ENCODE results near the gene CHST15.

The CHST15 gene

DNA sequence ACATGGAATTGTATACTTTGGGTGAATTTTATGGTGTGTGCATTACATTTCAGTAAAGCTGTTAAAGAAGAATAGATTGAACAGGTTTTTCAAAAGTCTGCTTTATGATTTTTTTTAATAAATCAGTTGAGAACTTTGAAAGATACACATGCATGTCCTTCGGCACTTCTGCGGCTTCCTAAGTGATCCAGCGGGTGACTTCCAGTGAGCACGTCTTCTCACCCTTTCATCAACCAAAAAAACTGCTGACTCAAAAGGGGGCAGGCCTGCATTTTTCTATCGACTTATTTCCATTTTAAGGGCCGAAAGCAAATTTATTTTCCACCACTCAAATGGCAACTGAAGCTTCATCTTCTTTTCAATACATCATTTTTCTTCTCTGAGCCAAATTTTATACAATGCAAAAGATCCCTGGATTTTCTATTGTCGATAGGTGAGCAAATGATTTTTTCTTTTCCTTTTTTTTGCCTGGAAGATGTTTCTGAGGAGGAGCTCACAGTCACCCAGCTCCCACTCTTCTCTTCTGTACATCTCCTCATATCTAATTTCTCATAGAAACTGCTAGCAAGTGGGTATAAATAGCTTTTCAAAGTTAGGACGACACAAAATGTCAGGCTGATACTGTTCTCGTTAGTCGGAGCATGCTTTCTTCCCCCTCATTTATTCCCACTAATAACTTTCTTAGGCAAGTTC, 10.2 kb downstream of the CHST15 start:
- DNase-seq (ENCODE audit: low read depth in 1 of 2, low spot score in 1 of 2): no peak

DNA sequence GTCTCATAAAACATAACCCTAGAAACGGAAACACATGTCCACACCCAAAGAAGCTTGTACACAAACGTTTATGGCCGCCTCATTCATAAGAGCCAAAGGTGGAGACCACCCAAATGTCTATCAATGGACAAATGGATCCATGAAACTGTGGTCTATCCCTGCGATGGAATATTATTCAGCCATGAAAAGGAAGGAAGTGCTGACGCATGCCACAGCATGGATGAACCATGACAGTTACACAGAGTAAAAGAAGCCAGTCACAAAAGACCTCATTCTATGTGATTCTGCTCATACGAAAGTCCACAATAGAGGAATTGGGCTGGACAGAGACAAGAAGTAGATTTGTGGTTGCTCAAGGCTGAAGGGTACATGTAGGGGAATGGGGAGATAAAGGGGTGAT, 10.8 kb downstream of the CHST15 start:
- DNase-seq (ENCODE audit: low read depth in 1 of 2, low spot score in 1 of 2): no peak

DNA sequence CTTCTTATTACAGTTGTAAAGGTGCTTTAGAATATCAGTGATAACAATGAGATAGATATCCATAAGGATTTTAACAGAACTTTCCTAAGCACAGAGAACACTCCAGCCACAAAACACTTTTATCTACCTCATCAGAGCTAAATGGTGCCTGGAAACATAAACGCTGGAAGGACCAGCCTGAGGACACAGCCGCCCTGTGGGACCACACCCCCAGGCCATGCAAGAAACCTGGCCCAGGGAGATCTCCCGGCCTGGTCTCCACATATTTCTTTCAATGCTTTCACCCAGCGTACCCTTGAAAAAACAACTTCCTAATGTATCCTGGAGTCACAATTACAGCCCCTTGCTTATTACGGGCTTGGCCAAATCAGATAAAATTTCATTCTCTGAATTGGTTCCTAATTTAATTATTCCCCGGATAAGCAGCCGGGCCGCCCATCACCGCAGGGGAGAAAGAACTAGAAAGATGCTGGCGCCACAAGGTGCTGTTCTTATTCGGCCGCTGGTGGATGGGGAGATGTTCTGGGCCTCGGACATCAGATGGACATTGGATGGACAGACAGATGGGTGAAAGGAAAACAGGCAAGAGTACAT, 11.8 kb downstream of the CHST15 start:
- no peak for DNase-seq (ENCODE audit: low read depth in 1 of 2, low spot score in 1 of 2)

DNA sequence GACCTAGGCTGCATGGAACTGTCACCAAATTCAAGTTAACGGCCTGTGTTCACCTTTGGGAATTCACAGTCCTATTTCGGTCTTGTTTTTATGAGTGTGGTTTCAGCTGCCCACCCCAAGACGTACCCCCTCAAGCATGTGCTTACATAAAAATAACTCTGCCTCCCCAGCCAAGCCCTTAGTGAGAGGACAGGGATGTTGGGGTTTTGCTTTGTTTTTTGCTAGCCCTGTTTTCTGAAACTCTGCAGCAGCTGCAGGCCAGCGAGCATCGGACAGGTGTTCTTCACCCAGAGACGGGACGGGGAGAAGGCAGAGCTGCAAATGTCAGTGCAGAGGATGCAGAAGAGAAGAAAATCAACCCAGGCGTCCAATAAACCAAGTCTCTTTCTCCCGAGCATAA, 13.5 kb downstream of the CHST15 start:
- no peak for DNase-seq (ENCODE audit: low read depth in 1 of 2, low spot score in 1 of 2)

DNA sequence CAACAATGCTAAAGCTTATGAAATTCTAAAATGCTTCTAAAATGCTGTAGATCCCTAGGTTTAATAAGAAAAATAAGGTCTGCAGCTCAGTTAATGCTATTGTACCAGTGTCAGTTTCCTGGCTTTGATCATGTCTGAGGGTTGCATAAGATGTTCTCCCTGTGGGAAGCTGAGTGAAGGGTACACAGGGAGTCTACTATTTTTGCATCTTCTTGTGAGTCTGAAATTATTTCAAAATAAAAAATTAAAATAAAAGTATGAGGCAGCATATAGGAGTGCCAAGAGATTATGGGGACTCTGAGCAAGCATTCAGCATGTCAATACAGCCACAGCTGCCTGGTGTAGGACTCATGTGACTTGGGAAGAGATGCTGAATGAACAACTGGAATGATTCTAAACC, 14.7 kb downstream of the CHST15 start:
- DNase-seq (ENCODE audit: low read depth in 1 of 2, low spot score in 1 of 2): no peak

DNA sequence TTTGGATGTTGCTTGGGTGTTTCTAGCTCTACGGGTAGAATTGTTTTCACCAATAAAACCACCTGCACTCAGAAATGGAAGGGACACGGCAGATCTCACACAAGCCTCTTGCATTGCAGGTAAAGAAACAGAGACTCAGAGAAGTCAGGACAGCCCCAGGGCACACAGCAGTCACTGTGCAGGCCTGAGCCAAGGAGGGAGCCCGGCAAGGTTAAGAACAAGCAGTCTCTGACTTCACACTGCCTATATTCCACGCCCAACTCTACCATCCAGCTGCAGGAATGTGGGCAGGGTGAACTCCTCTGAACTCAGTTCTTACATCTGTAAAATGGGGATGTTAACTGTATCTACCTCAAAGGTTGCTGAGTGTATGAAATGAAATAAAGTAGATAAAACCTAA, 15.4 kb downstream of the CHST15 start:
- no peak for DNase-seq (ENCODE audit: low read depth in 1 of 2, low spot score in 1 of 2)

DNA sequence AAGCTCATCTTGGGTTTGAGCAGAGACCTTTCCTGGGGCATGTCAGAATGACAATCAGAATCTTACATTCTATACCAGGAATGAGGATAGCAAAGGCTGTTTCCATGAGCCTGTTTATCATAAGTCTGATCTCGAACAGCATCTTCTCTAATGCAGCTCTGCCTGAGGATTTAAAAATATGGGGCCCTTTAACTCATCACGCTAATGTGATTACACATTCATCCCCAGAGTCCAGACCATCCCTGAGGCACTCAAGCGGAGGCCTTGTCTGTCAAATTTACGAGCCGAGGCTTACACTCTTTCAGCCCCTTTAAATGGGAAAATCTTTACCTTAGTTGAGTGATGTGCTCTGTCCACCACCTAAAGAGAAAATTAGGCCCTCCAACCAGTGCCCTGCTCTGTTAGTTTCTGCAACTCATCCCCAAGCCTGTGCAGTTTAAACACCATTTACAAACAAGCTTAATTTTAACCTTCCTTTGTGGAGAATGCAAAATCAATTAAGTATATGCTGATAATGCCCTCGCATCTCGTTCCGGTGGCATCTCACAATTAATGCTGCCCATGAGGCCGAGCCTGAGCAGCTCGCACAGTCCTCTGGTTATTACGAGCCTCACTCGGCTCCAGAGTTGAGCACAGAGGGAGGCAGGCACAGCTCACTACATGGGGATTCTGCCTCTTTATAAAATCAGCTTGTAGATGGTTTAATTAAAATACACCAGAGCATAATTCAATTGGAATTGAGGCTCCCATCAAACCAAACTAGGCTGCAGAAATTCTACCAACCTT, 16.0 kb downstream of the CHST15 start:
- no peak for DNase-seq (ENCODE audit: low read depth in 1 of 2, low spot score in 1 of 2)

DNA sequence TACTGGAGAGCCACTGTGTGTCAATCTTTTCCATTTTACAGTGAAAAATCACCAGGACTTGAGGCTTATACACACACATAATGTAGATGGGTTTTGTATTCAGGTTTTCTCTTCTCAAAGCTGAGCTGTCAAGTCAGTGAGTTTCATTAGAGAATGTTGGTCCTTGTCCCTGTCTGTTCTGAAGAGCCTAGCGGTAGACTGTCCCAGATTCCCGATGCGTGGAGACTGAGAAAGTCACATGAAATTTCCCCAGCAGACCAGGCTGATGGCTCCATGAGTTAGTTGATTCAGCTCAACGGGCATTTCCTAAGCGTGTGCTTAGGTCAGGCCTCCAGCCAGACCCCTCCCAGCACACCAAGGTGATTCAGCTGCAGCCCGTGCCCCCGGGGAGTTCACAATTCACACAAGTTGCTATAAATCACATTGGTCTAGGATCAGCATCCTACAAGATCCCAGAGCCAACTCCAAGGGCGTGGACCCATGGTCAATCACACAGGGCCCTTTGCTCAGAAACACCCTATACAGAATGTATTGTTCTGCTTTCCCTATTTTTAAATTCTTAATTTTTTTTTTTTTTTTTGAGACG, 17.2 kb downstream of the CHST15 start:
- DNase-seq (ENCODE audit: low read depth in 1 of 2, low spot score in 1 of 2): no peak

DNA sequence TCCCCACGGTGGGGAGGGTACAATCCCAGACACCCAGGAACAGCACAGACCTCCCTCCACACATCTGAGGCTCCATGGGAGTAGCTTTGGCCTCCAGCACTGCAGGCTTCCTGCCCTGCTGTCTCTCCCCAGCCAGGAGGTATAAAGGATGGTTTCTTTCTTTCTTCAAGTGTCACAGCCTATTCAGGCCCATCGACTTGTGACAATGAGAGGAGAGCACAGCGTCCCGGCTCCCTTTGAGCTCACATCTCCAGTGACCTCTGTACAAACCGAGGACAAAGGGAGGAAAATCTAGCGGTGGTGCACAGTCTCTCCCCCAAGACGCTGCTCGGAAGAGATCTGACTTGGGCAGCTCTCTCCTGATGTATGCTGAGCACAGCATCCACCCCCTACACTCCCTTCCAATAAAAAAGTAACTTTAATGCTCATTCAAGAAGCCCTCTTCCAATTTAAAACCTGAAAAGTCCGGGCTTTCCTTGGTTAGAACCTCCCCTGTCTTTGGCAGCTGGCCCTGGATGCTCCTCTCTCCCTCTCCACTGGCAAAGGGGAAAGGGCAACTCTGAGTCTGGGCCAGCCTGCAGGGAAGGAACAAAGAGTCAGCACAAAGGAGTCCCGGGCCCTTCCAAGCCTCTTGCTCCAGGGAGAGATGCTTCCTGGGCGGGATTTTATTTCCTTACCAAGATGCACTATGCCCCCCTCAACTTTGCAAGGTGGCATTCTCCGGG, 18.0 kb downstream of the CHST15 start:
- DNase-seq (ENCODE audit: low read depth in 1 of 2, low spot score in 1 of 2): no peak

DNA sequence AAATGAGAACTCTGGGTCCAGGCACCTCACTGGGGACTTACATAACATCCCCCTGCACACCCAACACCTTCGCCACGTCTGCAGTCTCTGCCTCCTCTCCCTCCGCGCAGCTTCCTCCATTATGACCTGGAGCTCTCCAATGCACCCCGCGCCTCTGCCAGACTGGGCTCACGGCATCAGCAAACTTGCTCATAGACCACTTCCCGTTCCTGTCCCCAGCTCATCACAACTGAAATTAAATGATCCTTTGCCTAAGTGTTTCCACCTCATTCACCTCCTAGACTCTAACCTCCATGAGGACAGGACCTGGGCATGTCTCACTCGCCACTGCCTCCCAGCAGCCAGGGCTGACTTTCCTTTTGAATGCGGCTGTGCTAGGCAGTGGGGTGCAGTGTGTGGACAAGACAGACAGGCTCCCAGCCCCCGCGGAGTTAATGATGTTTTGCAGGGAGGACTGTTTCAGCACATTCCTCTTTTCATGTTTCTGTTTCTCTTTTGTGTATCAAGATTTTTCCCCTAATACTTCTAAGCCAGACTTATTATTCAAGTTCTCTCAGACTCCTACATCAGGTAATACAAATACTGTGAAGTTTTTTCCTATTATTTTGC, 18.8 kb downstream of the CHST15 start:
- DNase-seq (ENCODE audit: low read depth in 1 of 2, low spot score in 1 of 2): no peak

DNA sequence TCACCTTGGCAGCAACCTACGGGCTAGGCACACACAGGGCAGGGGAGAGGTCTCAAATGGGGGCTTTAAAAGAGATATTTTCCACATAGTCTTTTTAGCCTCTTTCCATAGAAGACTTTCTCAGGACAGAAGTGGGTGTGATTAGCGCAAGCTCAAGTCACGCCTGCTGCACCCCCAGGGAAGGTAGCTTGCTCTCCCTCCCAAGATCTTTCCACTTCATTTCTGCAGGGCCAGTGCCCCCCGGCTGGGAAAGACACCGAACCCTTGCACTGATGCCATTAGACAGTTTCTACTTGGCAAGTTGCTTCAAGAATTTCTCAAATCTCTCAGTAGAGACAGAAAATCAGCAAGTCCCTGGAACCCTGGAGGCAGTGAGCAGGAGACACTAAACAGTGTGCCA, 19.4 kb downstream of the CHST15 start:
- DNase-seq (ENCODE audit: low read depth in 1 of 2, low spot score in 1 of 2): no peak

DNA sequence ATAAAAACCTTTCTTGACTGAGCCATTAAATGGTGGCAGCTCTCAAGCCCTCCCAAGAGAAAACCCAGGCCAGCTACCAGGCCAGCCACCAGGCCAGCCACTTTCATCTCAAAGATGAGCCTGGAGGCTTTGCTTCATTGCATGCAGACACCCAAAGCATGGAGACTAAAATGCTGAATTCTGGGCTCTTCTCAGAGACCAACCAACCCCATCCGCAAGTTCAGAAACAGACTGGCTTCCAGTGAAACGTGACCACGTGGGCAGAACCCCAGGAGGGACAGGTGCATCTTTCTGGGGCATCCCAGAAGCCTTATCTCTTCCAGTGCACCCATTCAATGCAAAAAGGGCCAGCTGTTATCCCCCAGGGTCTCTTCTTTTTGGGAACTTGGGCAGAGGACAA, 20.9 kb downstream of the CHST15 start:
- DNase-seq (ENCODE audit: low read depth in 1 of 2, low spot score in 1 of 2): no peak

DNA sequence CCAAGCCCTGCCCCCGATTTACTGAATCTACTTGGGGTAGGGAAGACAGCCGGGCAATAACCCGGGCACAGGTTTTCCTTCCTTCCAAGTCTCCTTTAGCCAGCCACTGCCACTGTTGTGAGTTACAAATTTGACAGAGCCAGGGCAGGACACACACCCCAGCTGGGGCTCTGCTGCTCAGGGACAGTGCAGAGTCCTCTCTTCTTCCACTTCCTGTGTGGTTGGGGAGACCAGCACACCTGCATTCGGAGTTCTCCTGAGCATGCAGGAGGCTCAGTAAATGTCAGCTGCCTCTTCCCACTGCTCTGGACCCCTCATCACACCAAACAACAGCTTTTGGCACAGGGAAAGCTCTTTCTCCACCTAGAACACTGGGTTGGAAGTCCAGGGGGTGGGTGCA, 21.3 kb downstream of the CHST15 start:
- no peak for DNase-seq (ENCODE audit: low read depth in 1 of 2, low spot score in 1 of 2)

DNA sequence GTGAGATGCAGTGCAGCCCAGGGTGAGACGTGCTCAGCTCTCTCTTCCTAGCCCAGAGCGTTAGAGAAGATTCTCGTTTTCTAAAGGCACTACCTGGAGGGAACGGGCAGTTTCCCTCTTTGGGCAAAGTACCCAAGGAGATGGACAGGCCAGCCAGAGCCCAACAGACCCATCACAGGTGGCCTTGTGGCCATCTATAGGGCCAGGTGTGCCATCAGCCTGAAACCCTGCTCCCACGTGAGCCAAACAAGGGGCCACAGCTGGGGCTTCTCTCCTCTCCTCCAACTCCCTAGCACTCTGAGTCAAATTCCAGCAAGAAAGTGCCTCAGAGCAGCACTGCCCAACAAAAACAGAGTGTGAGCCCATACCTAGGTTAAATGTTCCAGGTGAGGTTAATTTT, 22.3 kb downstream of the CHST15 start:
- no peak for DNase-seq (ENCODE audit: low read depth in 1 of 2, low spot score in 1 of 2)

DNA sequence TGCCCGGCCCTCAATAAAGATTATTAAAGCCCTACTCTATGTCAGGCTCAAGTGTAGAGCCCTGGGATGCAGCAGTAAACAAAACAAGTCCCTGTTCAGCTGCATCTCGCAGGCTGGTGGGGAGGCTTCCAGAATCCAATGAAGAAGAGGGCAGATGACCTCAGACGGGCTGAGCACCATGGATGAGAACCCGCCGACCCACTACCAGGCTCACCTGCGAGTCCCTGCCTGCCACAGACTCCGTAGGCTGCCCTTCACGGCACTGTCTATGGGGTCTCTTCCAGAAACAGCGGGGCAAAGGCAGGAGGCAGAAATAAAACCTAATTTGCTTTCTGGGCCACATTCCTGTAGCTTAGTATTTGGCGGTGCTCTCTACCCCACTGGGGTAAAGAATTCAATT, 22.7 kb downstream of the CHST15 start:
- no peak for DNase-seq (ENCODE audit: low read depth in 1 of 2, low spot score in 1 of 2)

DNA sequence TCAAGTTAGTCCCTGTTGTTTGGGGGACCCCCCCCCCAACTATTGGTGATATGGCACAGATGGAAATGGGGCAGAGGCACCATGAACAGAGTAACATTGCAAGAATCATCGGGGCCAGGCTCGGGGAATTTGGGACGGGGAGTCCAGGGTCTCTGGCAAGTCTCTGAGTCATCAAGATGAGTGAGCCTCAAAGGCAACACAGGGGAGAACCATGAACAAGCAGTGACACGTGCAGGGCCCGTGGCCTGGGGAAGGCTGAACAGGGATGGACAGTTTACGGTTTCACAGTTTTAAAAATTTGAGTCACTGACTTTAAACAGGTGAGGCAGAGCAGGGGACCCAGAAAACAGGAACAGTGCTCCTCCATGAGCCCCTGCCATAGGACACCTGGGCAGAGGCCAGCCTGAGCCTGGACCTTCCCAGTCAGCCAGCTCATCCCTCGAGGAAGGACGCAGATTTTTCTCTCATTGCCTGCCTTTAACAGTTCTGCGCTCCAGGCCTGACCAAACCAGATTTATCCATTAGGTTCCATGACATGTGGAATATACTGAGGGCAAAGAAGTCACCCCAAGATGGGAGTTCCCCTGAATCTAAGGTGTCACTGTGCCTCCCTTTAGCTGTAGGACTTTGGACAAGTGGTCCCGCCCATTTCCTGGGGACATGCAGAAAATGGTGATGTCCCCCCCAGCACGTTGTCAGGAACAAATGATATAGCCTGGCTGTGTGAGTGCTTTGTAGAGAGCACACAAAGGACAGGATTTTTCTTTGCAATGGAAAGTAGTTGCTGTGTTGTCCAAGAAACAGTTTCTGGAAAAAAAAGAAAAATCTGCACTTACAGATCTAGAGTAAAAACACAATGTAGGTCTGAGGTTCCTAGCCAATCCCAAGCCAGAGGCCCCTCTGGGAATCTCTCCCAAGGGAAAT, 23.8 kb downstream of the CHST15 start:
- no peak for DNase-seq (ENCODE audit: low read depth in 1 of 2, low spot score in 1 of 2)

DNA sequence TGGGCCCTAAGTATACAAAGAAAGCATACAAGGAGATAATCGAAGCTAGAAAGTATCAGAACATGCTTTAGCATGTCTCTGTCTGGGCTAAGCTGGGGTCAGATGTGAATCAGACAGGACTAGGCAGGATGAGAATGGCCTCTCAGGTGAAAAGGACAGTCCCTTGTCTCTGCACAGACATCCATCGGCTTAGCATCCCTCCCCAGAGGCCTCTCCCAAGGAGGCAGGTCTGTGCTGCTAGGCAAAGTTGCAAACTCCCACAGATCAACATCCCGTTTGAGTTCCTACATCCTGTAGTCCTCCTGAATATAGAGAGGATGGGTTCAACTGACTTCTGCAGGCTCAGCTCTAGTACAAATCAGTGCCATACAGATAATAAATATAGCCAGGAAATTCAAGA, 24.5 kb downstream of the CHST15 start:
- DNase-seq (ENCODE audit: low read depth in 1 of 2, low spot score in 1 of 2): no peak

DNA sequence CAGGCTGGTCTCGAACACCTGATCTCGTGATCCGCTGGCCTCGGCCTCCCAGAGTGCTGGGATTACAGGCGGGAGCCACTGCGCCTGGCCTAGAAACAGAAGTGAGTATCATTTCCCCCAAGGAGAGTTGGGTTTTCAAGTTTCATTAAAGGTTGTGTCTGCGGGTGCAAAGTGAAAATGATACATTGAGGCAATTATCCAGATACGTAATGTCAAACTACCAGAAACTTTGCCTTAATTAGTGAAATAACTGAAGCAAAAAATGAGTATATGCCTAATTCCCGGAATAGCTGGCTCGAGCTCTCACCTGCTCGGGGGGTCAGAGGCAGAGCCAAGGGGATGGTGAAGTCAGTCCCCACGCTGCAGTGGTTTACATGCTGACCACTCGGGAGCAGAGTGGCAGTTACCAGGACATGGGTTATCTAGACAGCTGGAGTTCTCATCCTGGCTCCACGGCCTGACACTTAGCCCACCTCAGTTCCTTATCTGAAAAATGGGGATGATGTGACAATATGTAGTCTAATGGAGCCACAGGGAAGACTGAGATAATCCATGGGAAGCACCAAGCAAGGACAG, 25.5 kb downstream of the CHST15 start:
- DNase-seq (ENCODE audit: low read depth in 1 of 2, low spot score in 1 of 2): no peak
